Caco-2 (cell line): ENCODE results near the gene NAGLU. TPM values are rescaled to one million over a fixed set of nuclear protein-coding genes. Genes with fewer than 3 reads are reported as not detected.

Source experiments
- BruUV-seq: library from RNA; stranded (reverse); fragments of 400-500 nt; replicated peaks from 2 replicates; lab custom pipeline; 2021; lab: Mats Ljungman, UMichigan
- CTCF ChIA-PET: fragments of 300-600 bp; sonication (Branson Sonifier 250); formaldehyde crosslinking; loops from one replicate; lab custom pipeline; 2022; ENCODE audit warnings: antibody characterized with exemption; lab: Charles Lee
- POLR2A ChIA-PET: fragments of 300-600 bp; sonication (Branson Sonifier 250); formaldehyde crosslinking; loops from one replicate; lab custom pipeline; 2022; ENCODE audit warnings: antibody characterized with exemption; lab: Charles Lee
- DNase-seq, 2 experiments: peaks; one replicate each; pipeline versions ENCODE4 v3.0.0 to v3.0.0-alpha.2; 2020 to 2022
- H3K27me3 ChIP-seq: replicated peaks from 2 replicates; pipeline ENCODE4 v1.6.0; 2011; ENCODE audit warnings: low read length; ENCODE audit not compliant: control insufficient read depth, insufficient read depth
- H3K36me3 ChIP-seq: 2 replicates; pipeline ENCODE4 v1.5.1; 2011; ENCODE audit warnings: low read length; ENCODE audit not compliant: control insufficient read depth, insufficient read depth
- H3K4me1 ChIP-seq: fragments of 250-450 bp; sonication (Bioruptor Pico); 2 replicates; pipeline ENCODE4 v1.5.1; 2020; ENCODE audit warnings: mild to moderate bottlenecking
- H3K4me3 ChIP-seq: 2 replicates; pipeline ENCODE4 v1.5.1; 2011; ENCODE audit warnings: low read depth, mild to moderate bottlenecking, control low read depth, low read length
- H3K9me3 ChIP-seq: fragments of 250-450 bp; sonication (Bioruptor Pico); 2 replicates; pipeline ENCODE4 v1.5.1; 2020; ENCODE audit warnings: mild to moderate bottlenecking, moderate library complexity
- H3K27ac Mint-ChIP-seq: one replicate; pipeline ENCODE4 v1.8.0; 2022; ENCODE audit warnings: mixed read lengths; ENCODE audit not compliant: unreplicated experiment
- H3K27me3 Mint-ChIP-seq: one replicate; pipeline ENCODE4 v1.8.0; 2022; ENCODE audit warnings: mixed read lengths; ENCODE audit not compliant: insufficient read depth, unreplicated experiment
- H3K36me3 Mint-ChIP-seq: one replicate; pipeline ENCODE4 v1.8.0; 2022; ENCODE audit warnings: mild to moderate bottlenecking, mixed read lengths; ENCODE audit not compliant: insufficient read depth, unreplicated experiment
- H3K4me1 Mint-ChIP-seq: one replicate; pipeline ENCODE4 v1.8.0; 2022; ENCODE audit warnings: low read depth, mixed read lengths; ENCODE audit not compliant: unreplicated experiment
- H3K4me3 Mint-ChIP-seq: one replicate; pipeline ENCODE4 v1.8.0; 2022; ENCODE audit warnings: mild to moderate bottlenecking, moderate library complexity, mixed read lengths; ENCODE audit not compliant: unreplicated experiment
- H3K9me3 Mint-ChIP-seq: one replicate; pipeline ENCODE4 v1.8.0; 2022; ENCODE audit warnings: mixed read lengths; ENCODE audit not compliant: unreplicated experiment
- CTCF ChIP-seq, 2 experiments: fragments of 200-600 bp in 1 of 2; IDR thresholded peaks; 1 replicate in 1 of 2; 2 replicates in 1 of 2; pipeline versions ENCODE4 v1.5.1 to v1.8.0; 2011 to 2022; ENCODE audit warnings: antibody characterized with exemption in 1 of 2, control low read depth in 1 of 2, inconsistent platforms in 1 of 2, low read depth in 1 of 2, low read length in 1 of 2, mild to moderate bottlenecking in 1 of 2, moderate library complexity in 1 of 2; ENCODE audit not compliant: insufficient read depth in 1 of 2, severe bottlenecking in 1 of 2, unreplicated experiment in 1 of 2
- intact Hi-C: fragments of 100-400 bp; cut with micrococcal nuclease; formaldehyde crosslinking; loops from one replicate; pipeline ENCODE4 v1.10.0; 2022; ENCODE audit not compliant: unreplicated experiment
- total RNA-seq: library from RNA; stranded (reverse); gene quantifications from 2 replicates; pipeline ENCODE4 v1.2.3, GENCODE V29; 2022

NAGLU gene
- total RNA-seq, 1 experiment from 2014 or later, result 28.7 TPM

GRCh38 chr17:42560246-42560645 is 24.2 kb downstream of the NAGLU start:
- peaks cover 9% of the 10 kb centered on the region for H3K4me1 ChIP-seq
- BruUV-seq, result no TSS peak
- Mint-ChIP-seq H3K27ac (no peak overlapping the region), H3K9me3 (no peaks in the 10 kb centered on the region), H3K27me3 (no peaks in the 10 kb centered on the region), H3K4me1 (peaks cover 13% of the 10 kb centered on the region), H3K4me3 (no peak overlapping the region), H3K36me3 (peaks cover 45% of the 10 kb centered on the region)
- ChIA-PET CTCF (no interaction called here), POLR2A (no interaction called here)
- no peak overlapping the region for H3K4me3 ChIP-seq
- intact Hi-C loops, result no loop called here
- no peak for TF ChIP-seq CTCF (IDR thresholded peaks at IDR 0.05; ENCODE audit: insufficient read depth in 1 of 2, low read depth in 1 of 2, low read length in 1 of 2, severe bottlenecking in 1 of 2, unreplicated experiment in 1 of 2)
- H3K36me3 ChIP-seq, result peaks cover 4% of the 10 kb centered on the region; the same call in 1 of the 2 replicates
- no peaks in the 10 kb centered on the region for H3K9me3 ChIP-seq
- no peaks in the 10 kb centered on the region for H3K27me3 ChIP-seq
- no peak for DNase-seq

- H3K4me3 ChIP-seq, result peak within 1 kb of the TSS; percentile 78
- ChIA-PET POLR2A (interaction anchor here (0.9 kb wide), 1 partner anchor 26 kb away, joined by 4 read pairs; the partner anchor contains the start of gene NAGLU), CTCF (no interaction called here)
- H3K27me3 ChIP-seq, result no peaks in the 10 kb centered on the region
- peaks cover 13% of the 10 kb centered on the region for H3K4me1 ChIP-seq
- peak within 1 kb of the TSS; percentile 93 for H3K27ac Mint-ChIP-seq
- peaks cover 13% of the 10 kb centered on the region for H3K4me1 Mint-ChIP-seq
- no peaks in the 10 kb centered on the region for H3K9me3 Mint-ChIP-seq
- H3K36me3 Mint-ChIP-seq, result peaks cover 62% of the 10 kb centered on the region
- BruUV-seq, result no TSS peak
- peak within 1 kb of the TSS; percentile 77 for H3K4me3 Mint-ChIP-seq
- peaks cover 4% of the 10 kb centered on the region; the same call in 1 of the 2 replicates for H3K36me3 ChIP-seq
- no peak for TF ChIP-seq CTCF (IDR thresholded peaks at IDR 0.05; ENCODE audit: insufficient read depth in 1 of 2, low read depth in 1 of 2, low read length in 1 of 2, severe bottlenecking in 1 of 2, unreplicated experiment in 1 of 2)
- intact Hi-C loops, result loop anchor here (1.0 kb wide), 1 partner anchor 15 kb away; the partner anchor contains the start of gene PSMC3IP
- H3K27me3 Mint-ChIP-seq, result no peaks in the 10 kb centered on the region
- DNase-seq, result peak; percentile 97 to 99
- H3K9me3 ChIP-seq, result no peaks in the 10 kb centered on the region
Observed at GRCh38 chr17:42561897-42562387, 25.9 kb downstream of the NAGLU start, which contains the start of gene COASY. COASY (plus strand) TSS chr17:42562148; CDS start chr17:42562623, 475 bp downstream.

GRCh38 chr17:42562388-42563142 is 26.5 kb downstream of the NAGLU start:
- H3K27me3 ChIP-seq, result no peaks in the 10 kb centered on the region
- BruUV-seq, result TSS peak; percentile 56
- H3K36me3 Mint-ChIP-seq, result peaks cover 68% of the 10 kb centered on the region
- H3K27me3 Mint-ChIP-seq, result no peaks in the 10 kb centered on the region
- intact Hi-C loops, result loop anchor here (1.0 kb wide), 1 partner anchor 15 kb away; the partner anchor contains the start of gene PSMC3IP
- peak overlapping the region; percentile 78 for H3K4me3 ChIP-seq
- DNase-seq, result peak; percentile 62 to 71
- H3K9me3 Mint-ChIP-seq, result no peaks in the 10 kb centered on the region
- no peak for TF ChIP-seq CTCF (IDR thresholded peaks at IDR 0.05; ENCODE audit: insufficient read depth in 1 of 2, low read depth in 1 of 2, low read length in 1 of 2, severe bottlenecking in 1 of 2, unreplicated experiment in 1 of 2)
- POLR2A ChIA-PET, result interaction anchor here (0.6 to 0.9 kb wide), 2 partner anchors 27 kb away, joined by 3 to 4 read pairs; partner anchors contain the start of gene NAGLU
- peaks cover 13% of the 10 kb centered on the region for H3K4me1 ChIP-seq
- CTCF ChIA-PET, result no interaction called here
- H3K27ac Mint-ChIP-seq, result peak overlapping the region; percentile 93
- peaks cover 16% of the 10 kb centered on the region for H3K4me1 Mint-ChIP-seq
- H3K9me3 ChIP-seq, result no peaks in the 10 kb centered on the region
- peak overlapping the region; percentile 77 for H3K4me3 Mint-ChIP-seq
- H3K36me3 ChIP-seq, result peaks cover 4% of the 10 kb centered on the region; the same call in 1 of the 2 replicates
